ENCODE results near the gene CHCHD1.
A peak's percentile ranks its signal among the peaks of the same experiment; 100 is the strongest.
"Not testable (repeated sequence)": the region's sequence is repeated elsewhere in the genome, so short reads cannot be mapped to it uniquely, and the experiment has no call there.

CHCHD1 gene

GRCh38 chr10:73810735-73811465, 29.1 kb downstream of the CHCHD1 start:
- DNase-seq (ENCODE audit: low read depth in 1 of 2, low spot score in 1 of 2): peak; percentile 41 to 42

GRCh38 chr10:73812657-73813056, 30.8 kb downstream of the CHCHD1 start:
- no peak for DNase-seq (ENCODE audit: low read depth in 1 of 2, low spot score in 1 of 2)

- DNase-seq (ENCODE audit: low read depth in 1 of 2, low spot score in 1 of 2): no peak
These were observed 31.5 kb downstream of the CHCHD1 start for GRCh38 chr10:73813333-73813732.

- no peak for DNase-seq (ENCODE audit: low read depth in 1 of 2, low spot score in 1 of 2)
These were observed 32.5 kb downstream of the CHCHD1 start for GRCh38 chr10:73814276-73814895.

- DNase-seq (ENCODE audit: low read depth in 1 of 2, low spot score in 1 of 2): no peak
These were observed 33.3 kb downstream of the CHCHD1 start for GRCh38 chr10:73814896-73815718.

GRCh38 chr10:73815719-73816030, 33.8 kb downstream of the CHCHD1 start:
- no peak for DNase-seq (ENCODE audit: low read depth in 1 of 2, low spot score in 1 of 2)

- no peak for DNase-seq (ENCODE audit: low read depth in 1 of 2, low spot score in 1 of 2)
These were observed 35.3 kb downstream of the CHCHD1 start for GRCh38 chr10:73816917-73817729.

- DNase-seq (ENCODE audit: low read depth in 1 of 2, low spot score in 1 of 2): no peak
These were observed 36.0 kb downstream of the CHCHD1 start for GRCh38 chr10:73817826-73818225.

- no peak for DNase-seq (ENCODE audit: low read depth in 1 of 2, low spot score in 1 of 2)
These were observed 36.6 kb downstream of the CHCHD1 start for GRCh38 chr10:73818402-73818801.

GRCh38 chr10:73819081-73819480, 37.2 kb downstream of the CHCHD1 start:
- DNase-seq (ENCODE audit: low read depth in 1 of 2, low spot score in 1 of 2): no peak

- DNase-seq (ENCODE audit: low read depth in 1 of 2, low spot score in 1 of 2): no peak
These were observed 37.8 kb downstream of the CHCHD1 start for GRCh38 chr10:73819513-73820093.

GRCh38 chr10:73823391-73823790, 41.5 kb downstream of the CHCHD1 start:
- no peak for DNase-seq (ENCODE audit: low read depth in 1 of 2, low spot score in 1 of 2)

GRCh38 chr10:73824146-73824725, 42.4 kb downstream of the CHCHD1 start:
- DNase-seq (ENCODE audit: low read depth in 1 of 2, low spot score in 1 of 2): no peak

- no peak for DNase-seq (ENCODE audit: low read depth in 1 of 2, low spot score in 1 of 2)
These were observed 45.7 kb downstream of the CHCHD1 start for GRCh38 chr10:73827346-73828089.

GRCh38 chr10:73828161-73828560, 46.3 kb downstream of the CHCHD1 start:
- DNase-seq (ENCODE audit: low read depth in 1 of 2, low spot score in 1 of 2): no peak

- DNase-seq (ENCODE audit: low read depth in 1 of 2, low spot score in 1 of 2): not testable (repeated sequence)
These were observed 47.2 kb downstream of the CHCHD1 start for GRCh38 chr10:73829090-73829489.

Measured in stimulated activated CD4-positive, alpha-beta T cell treated with anti-CD3 and anti-CD28 coated beads, Interleukin-15, amount 100 ng/mL, for 1 hour (primary cell).